Neural progenitor cell (in vitro differentiated cells): ENCODE results near the gene NCK2.

Source experiments
- EZH2 ChIP-seq: fragments of 200-600 bp; sonication (generic); IDR thresholded peaks from 2 replicates; pipeline ENCODE4 v1.6.1; 2017; ENCODE audit warnings: antibody characterized with exemption, mild to moderate bottlenecking, moderate library complexity
- TF ChIP-seq, protein P1 (sequence below): fragments of 200-600 bp; sonication (generic); IDR thresholded peaks from 2 replicates; pipeline ENCODE4 v1.5.1; 2017; ENCODE audit warnings: antibody characterized with exemption, mild to moderate bottlenecking

GRCh38 chr2:105919826-105920225 lies 175.1 kb downstream of the NCK2 start:
- TF ChIP-seq, protein P1, sequence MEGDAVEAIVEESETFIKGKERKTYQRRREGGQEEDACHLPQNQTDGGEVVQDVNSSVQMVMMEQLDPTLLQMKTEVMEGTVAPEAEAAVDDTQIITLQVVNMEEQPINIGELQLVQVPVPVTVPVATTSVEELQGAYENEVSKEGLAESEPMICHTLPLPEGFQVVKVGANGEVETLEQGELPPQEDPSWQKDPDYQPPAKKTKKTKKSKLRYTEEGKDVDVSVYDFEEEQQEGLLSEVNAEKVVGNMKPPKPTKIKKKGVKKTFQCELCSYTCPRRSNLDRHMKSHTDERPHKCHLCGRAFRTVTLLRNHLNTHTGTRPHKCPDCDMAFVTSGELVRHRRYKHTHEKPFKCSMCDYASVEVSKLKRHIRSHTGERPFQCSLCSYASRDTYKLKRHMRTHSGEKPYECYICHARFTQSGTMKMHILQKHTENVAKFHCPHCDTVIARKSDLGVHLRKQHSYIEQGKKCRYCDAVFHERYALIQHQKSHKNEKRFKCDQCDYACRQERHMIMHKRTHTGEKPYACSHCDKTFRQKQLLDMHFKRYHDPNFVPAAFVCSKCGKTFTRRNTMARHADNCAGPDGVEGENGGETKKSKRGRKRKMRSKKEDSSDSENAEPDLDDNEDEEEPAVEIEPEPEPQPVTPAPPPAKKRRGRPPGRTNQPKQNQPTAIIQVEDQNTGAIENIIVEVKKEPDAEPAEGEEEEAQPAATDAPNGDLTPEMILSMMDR = peak; percentile 61
- no peak for TF ChIP-seq EZH2
